IPS-18a (cell line): ENCODE results near the gene PTPN1.
"Not testable (repeated sequence)": the region's sequence is repeated elsewhere in the genome, so short reads cannot be mapped to it uniquely, and the experiment has no call there.

Source experiments
- H3K27ac ChIP-seq: one replicate; pipeline ENCODE4 v1.5.1; 2013; ENCODE audit warnings: low read length
- H3K27me3 ChIP-seq: one replicate; pipeline ENCODE4 v1.6.1; 2013; ENCODE audit warnings: mild to moderate bottlenecking, low read length; ENCODE audit not compliant: control insufficient read depth, insufficient read depth
- H3K36me3 ChIP-seq: one replicate; pipeline ENCODE4 v1.6.1; 2013; ENCODE audit warnings: low read depth, low read length; ENCODE audit not compliant: control insufficient read depth
- H3K4me1 ChIP-seq: one replicate; pipeline ENCODE4 v1.6.1; 2013; ENCODE audit warnings: low read depth, low read length; ENCODE audit not compliant: control insufficient read depth
- H3K4me3 ChIP-seq: one replicate; pipeline ENCODE4 v1.5.1; 2013; ENCODE audit warnings: low read length
- H3K9ac ChIP-seq: one replicate; pipeline ENCODE4 v1.6.1; 2013; ENCODE audit warnings: mild to moderate bottlenecking, low read length, moderate library complexity
- H3K9me3 ChIP-seq: one replicate; pipeline ENCODE4 v1.6.1; 2013; ENCODE audit warnings: low read depth, low read length; ENCODE audit not compliant: control insufficient read depth

Gene PTPN1

GRCh38 chr20:50567860-50568548, 57.8 kb downstream of the PTPN1 start:
- H3K9ac ChIP-seq = no peak overlapping the region
- no peaks in the 10 kb centered on the region for H3K4me1 ChIP-seq
- no peaks in the 10 kb centered on the region for H3K27me3 ChIP-seq
- no peak overlapping the region for H3K4me3 ChIP-seq
- peaks cover 18% of the 10 kb centered on the region for H3K36me3 ChIP-seq
- H3K9me3 ChIP-seq = no peaks in the 10 kb centered on the region
- H3K27ac ChIP-seq = no peak overlapping the region

GRCh38 chr20:50568549-50568942, 58.4 kb downstream of the PTPN1 start:
- H3K36me3 ChIP-seq = peaks cover 15% of the 10 kb centered on the region
- no peaks in the 10 kb centered on the region for H3K9me3 ChIP-seq
- no peak overlapping the region for H3K9ac ChIP-seq
- no peaks in the 10 kb centered on the region for H3K27me3 ChIP-seq
- no peaks in the 10 kb centered on the region for H3K4me1 ChIP-seq
- H3K27ac ChIP-seq = no peak overlapping the region
- no peak overlapping the region for H3K4me3 ChIP-seq

DNA sequence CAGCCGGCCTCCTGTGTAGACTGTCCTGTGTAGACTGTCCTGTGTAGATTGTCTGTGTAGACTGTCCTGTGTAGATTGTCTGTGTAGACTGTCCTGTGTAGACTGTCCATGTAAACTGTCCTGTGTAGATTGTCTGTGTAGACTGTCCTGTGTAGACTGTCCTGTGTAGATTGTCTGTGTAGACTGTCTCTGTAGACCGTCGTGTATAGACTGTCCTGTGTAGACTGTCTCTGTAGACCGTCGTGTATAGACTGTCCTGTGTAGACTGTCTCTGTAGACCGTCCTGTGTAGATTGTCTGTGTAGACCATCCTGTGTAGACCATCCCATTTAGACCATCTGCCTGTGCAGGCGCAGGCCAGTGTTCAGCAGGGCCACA, 59.3 kb downstream of the PTPN1 start:
- H3K36me3 ChIP-seq = peaks cover 19% of the 10 kb centered on the region
- not testable (repeated sequence) for H3K27ac ChIP-seq, H3K4me1 ChIP-seq, H3K27me3 ChIP-seq, H3K9ac ChIP-seq, H3K4me3 ChIP-seq, H3K9me3 ChIP-seq

GRCh38 chr20:50569864-50570836, 60.0 kb downstream of the PTPN1 start:
- no peaks in the 10 kb centered on the region for H3K9me3 ChIP-seq
- no peak overlapping the region for H3K4me3 ChIP-seq
- H3K4me1 ChIP-seq = no peaks in the 10 kb centered on the region
- peaks cover 25% of the 10 kb centered on the region for H3K36me3 ChIP-seq
- H3K9ac ChIP-seq = no peak overlapping the region
- no peak overlapping the region for H3K27ac ChIP-seq
- H3K27me3 ChIP-seq = no peaks in the 10 kb centered on the region

DNA sequence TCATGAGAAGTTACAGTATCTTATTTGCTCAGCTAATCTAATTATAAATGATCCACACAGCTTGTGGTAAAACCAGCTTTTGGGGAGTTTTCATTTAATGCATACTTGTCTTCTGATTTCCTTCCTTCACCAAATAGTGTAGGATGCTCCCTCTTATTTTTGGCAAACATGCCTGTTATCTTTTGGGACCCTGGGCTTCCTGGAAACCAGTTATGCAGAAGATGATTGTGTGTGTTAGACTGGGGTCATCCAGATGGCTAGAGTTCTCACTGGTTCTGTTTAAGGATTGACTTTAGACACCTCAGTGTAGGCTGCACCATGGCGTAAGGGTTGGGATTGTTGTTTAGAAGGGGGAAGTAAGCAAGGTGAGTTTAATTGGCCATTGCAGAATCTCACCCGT, 61.3 kb downstream of the PTPN1 start:
- Histone ChIP-seq H3K36me3 (peaks cover 29% of the 10 kb centered on the region), H3K4me1 (no peaks in the 10 kb centered on the region), H3K9ac (no peak overlapping the region), H3K27ac (no peak overlapping the region), H3K9me3 (no peaks in the 10 kb centered on the region), H3K27me3 (no peaks in the 10 kb centered on the region), H3K4me3 (no peak overlapping the region)

DNA sequence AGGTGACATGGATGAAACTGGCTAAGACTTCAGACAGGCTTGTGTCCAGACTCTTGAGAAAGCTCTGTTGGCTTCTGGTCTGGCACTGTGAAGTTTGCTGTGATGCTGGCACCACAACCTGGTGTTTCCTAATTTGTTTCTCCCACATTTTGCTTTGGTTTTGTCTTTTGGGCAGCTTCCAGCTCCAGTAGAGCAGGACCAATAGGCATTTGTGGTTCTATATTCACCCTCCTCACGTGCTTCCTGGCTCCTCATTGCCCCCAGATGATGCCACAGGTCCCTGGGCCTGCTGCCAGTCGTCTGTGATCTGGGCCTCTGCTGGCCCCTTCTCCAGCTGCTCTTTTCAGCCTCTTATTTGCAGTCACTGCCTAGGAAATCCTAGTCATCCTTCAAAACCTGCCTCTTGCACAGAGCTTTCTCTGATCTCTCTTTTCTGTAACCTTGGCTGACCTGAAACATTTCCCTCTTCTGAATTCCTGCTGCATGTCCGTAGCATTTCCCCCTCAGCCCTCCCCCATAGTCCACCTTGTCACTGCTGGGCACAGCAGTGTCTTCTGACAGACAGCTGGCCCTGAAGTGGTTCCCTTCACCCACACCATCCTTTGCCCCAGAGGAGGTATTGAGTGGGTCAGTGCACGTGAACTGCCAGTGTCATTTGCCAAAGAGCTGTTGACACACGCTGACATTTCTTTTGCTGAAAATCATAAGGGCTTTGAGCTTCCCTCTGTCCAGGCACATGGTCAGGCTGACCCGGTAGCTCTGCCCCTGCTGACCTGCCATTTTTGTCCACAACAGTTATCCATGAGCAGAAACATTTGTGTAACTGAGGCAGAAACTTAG, 63.0 kb downstream of the PTPN1 start:
- Histone ChIP-seq H3K9me3 (no peaks in the 10 kb centered on the region), H3K9ac (no peak overlapping the region), H3K27me3 (no peaks in the 10 kb centered on the region), H3K4me1 (no peaks in the 10 kb centered on the region), H3K4me3 (no peak overlapping the region), H3K36me3 (peaks cover 30% of the 10 kb centered on the region), H3K27ac (no peak overlapping the region)

DNA sequence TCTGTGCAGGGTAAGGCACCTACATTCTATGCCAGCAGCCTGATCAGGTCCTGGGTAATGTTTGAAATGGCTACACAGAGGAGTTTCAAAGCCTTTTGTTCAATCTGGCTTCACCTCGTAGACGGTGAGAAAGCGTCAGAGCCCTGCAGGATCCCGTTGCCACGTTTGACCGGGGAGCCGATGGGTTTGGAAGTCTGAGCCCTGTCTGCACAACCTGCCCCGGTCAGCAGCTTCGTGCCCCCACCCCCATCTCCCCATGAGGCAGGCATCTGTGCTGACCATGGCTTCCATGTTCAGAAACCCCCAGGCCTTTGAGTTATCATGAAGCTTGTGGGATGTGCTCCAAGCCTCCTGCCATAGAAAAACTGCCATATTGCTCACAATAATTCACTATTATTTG, 63.9 kb downstream of the PTPN1 start:
- H3K4me3 ChIP-seq = no peak overlapping the region
- no peaks in the 10 kb centered on the region for H3K9me3 ChIP-seq
- no peak overlapping the region for H3K27ac ChIP-seq
- H3K36me3 ChIP-seq = peaks cover 32% of the 10 kb centered on the region
- H3K9ac ChIP-seq = no peak overlapping the region
- H3K4me1 ChIP-seq = no peaks in the 10 kb centered on the region
- no peaks in the 10 kb centered on the region for H3K27me3 ChIP-seq

- Histone ChIP-seq H3K9ac (no peak overlapping the region), H3K4me1 (no peaks in the 10 kb centered on the region), H3K9me3 (no peaks in the 10 kb centered on the region), H3K36me3 (peaks cover 33% of the 10 kb centered on the region), H3K27me3 (no peaks in the 10 kb centered on the region), H3K4me3 (no peak overlapping the region), H3K27ac (no peak overlapping the region)
Measured at GRCh38 chr20:50574586-50574985, 64.4 kb downstream of the PTPN1 start.

GRCh38 chr20:50575865-50576720, 65.9 kb downstream of the PTPN1 start:
- Histone ChIP-seq H3K27ac (no peak overlapping the region), H3K9me3 (no peaks in the 10 kb centered on the region), H3K4me1 (no peaks in the 10 kb centered on the region), H3K36me3 (peaks cover 33% of the 10 kb centered on the region), H3K4me3 (no peak overlapping the region), H3K9ac (no peak overlapping the region), H3K27me3 (no peaks in the 10 kb centered on the region)

DNA sequence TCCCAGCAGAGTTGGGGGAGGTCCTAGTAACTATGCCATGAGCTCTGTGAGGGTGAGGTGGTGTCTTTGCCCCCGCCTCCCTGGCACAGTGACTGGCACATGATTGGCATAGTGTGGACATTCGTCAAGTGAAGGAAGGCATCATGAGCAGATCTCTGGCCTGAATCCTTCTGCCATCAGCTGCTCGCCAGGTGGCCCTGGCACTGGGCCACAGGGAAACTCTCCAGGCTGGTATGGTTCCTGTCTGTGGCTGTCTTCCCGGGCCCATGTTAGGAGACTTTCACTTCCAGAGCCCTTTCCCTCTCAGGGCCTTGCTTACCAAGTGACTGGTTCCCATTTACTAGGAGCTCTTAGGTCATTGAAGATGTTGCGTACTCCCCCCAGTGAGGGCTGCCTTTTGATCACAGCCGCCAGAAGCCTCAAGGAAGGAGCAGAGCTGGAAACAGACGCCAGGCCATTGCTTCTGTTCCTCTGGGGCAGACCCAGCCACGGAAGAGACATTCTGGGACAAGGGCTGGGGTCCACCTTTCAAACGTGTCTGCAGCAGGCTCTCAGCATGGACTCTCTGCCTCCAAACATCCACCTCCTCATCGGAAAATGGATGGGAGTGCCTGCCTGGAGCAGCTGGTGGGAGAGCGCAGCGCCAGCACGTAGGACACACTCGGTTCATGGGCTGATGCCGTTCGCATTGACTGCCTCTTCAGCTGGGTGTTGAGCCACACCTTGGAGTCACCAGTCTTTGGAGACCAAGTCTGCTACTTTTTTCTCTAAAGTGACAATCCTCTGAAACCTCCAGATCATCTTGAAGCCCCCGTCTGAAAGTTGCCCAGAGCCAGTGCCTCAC, 67.2 kb downstream of the PTPN1 start:
- no peak overlapping the region for H3K27ac ChIP-seq
- peaks cover 33% of the 10 kb centered on the region for H3K36me3 ChIP-seq
- no peak overlapping the region for H3K9ac ChIP-seq
- no peaks in the 10 kb centered on the region for H3K27me3 ChIP-seq
- no peak overlapping the region for H3K4me3 ChIP-seq
- no peaks in the 10 kb centered on the region for H3K4me1 ChIP-seq
- no peaks in the 10 kb centered on the region for H3K9me3 ChIP-seq
